ENCODE data around the gene LPP. TPM values are rescaled to one million over a fixed set of nuclear protein-coding genes. Genes with fewer than 3 reads are reported as not detected.

Gene LPP
- total and polyA plus RNA-seq, 8 donors: 4.9 to 84.4 (median 45.9) TPM

GRCh38 chr3:188788621-188789081, 634.7 kb downstream of the LPP start:
- Histone ChIP-seq H3K27me3 (no peaks in the 10 kb centered on the region), H3K9me3 (no peaks in the 10 kb centered on the region), H3K36me3 (no peaks in the 10 kb centered on the region), H3K27ac (no peak overlapping the region), H3K4me3 (no peak overlapping the region), H3K4me1 (peaks cover 0 to 8% (median 0%) of the 10 kb centered on the region in 3 donors)
- TF ChIP-seq CTCF (IDR thresholded peaks at IDR 0.05): no peak
- FAIRE-seq (no peak), ATAC-seq (peak in 2 of 4 donors; percentile 72 to 74), DNase-seq (no peak)
- 87 to 90% methylated on average over 5 of the region's 5 CpGs for WGBS, 2 donors
- intact Hi-C loops (cut with DNase I): no loop called here

- no peak overlapping the region for H3K4me3 ChIP-seq
- no peaks in the 10 kb centered on the region for H3K9me3 ChIP-seq
- DNase-seq (no peak), ATAC-seq (no peak), FAIRE-seq (no peak)
- 83 to 89% methylated on average over 4 of the region's 4 CpGs for WGBS, 2 donors
- H3K27me3 ChIP-seq: no peaks in the 10 kb centered on the region
- peaks cover 0 to 8% (median 0%) of the 10 kb centered on the region in 3 donors for H3K4me1 ChIP-seq
- TF ChIP-seq CTCF (IDR thresholded peaks at IDR 0.05): no peak
- no peak overlapping the region for H3K27ac ChIP-seq
- no peaks in the 10 kb centered on the region for H3K36me3 ChIP-seq
- intact Hi-C loops (cut with DNase I): no loop called here
Observed at GRCh38 chr3:188789251-188789650, 635.3 kb downstream of the LPP start.

- Histone ChIP-seq H3K27ac (no peak overlapping the region), H3K4me1 (peaks cover 0 to 3% (median 0%) of the 10 kb centered on the region in 3 donors), H3K36me3 (no peaks in the 10 kb centered on the region), H3K4me3 (no peak overlapping the region), H3K27me3 (no peaks in the 10 kb centered on the region), H3K9me3 (no peaks in the 10 kb centered on the region)
- DNase-seq (no peak), ATAC-seq (no peak), FAIRE-seq (no peak)
- intact Hi-C loops (cut with DNase I): no loop called here
- TF ChIP-seq CTCF (IDR thresholded peaks at IDR 0.05): no peak
- WGBS, 2 donors: 96 to 98% methylated on average over 4 of the region's 4 CpGs
Observed at GRCh38 chr3:188791311-188791710, 637.4 kb downstream of the LPP start.

- no peaks in the 10 kb centered on the region for H3K9me3 ChIP-seq
- H3K27me3 ChIP-seq: no peaks in the 10 kb centered on the region
- FAIRE-seq (no peak), DNase-seq (no peak), ATAC-seq (peak in 1 of 4 donors; percentile 27)
- TF ChIP-seq CTCF (IDR thresholded peaks at IDR 0.05): no peak
- 87 to 94% methylated on average over 6 of the region's 6 CpGs for WGBS, 2 donors
- H3K4me3 ChIP-seq: no peak overlapping the region
- H3K4me1 ChIP-seq: no peaks in the 10 kb centered on the region
- no peak overlapping the region for H3K27ac ChIP-seq
- intact Hi-C loops (cut with DNase I): no loop called here
- no peaks in the 10 kb centered on the region for H3K36me3 ChIP-seq
Observed at GRCh38 chr3:188792793-188793192, 638.8 kb downstream of the LPP start.

- H3K27ac ChIP-seq: peak overlapping the region in 1 of 4 donors; percentile 6
- intact Hi-C loops (cut with DNase I): no loop called here
- peak in 1 of 6 donors; percentile 44 for DNase-seq
- H3K4me3 ChIP-seq: no peak overlapping the region
- no peaks in the 10 kb centered on the region for H3K9me3 ChIP-seq
- peak in 3 of 4 donors; percentile 25 to 86 (median 85) for ATAC-seq
- H3K27me3 ChIP-seq: no peaks in the 10 kb centered on the region
- FAIRE-seq: no peak
- 78 to 88% methylated on average over 3 of the region's 3 CpGs for WGBS, 2 donors
- no peaks in the 10 kb centered on the region for H3K36me3 ChIP-seq
- H3K4me1 ChIP-seq: no peaks in the 10 kb centered on the region
- TF ChIP-seq CTCF (IDR thresholded peaks at IDR 0.05): no peak
Observed at GRCh38 chr3:188796122-188796631, 642.2 kb downstream of the LPP start.
